Measurements from ENCODE around the gene SLC4A2.

SLC4A2 gene

GRCh38 chr7:151065516-151065915 is 6.1 kb downstream of the SLC4A2 start:
- no peak for DNase-seq

GRCh38 chr7:151066273-151066974 is 7.0 kb downstream of the SLC4A2 start:
- no peak for DNase-seq

DNA sequence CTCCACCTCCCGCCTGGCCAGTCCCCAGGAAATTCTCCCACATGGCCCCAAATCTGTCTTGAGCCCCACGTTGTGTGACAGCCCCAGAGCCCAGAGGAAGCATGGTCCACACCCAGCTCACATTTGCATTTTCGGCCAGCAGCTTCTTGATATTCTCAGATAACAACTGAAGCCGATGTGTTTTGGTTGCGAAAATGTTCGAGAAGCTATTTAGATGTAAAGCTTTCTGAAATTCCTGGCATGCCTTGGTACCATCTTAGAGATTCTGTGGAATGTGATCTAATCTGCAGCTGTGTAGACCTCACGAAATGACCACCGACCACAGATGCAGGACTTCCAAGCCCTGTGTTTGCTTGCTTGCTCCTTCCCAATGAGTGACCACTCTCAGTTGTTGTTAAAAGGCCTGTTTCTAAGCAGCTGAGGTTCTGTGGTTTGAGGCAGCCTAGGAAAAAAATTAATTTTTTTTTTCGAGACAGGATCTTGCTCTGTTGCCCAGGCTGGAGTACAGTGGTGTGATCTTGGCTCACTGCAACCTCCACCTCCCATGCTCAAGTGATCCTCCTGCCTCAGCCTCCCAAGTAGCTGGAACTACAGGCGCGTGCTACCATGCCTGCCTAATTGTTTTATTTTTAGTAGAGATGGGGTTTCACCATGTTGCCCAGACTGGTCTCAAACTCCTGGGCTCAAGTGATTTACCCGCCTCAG is 8.8 kb downstream of the SLC4A2 start:
- no peak for DNase-seq

GRCh38 chr7:151069841-151070573 is 10.6 kb downstream of the SLC4A2 start:
- no peak for DNase-seq

DNA sequence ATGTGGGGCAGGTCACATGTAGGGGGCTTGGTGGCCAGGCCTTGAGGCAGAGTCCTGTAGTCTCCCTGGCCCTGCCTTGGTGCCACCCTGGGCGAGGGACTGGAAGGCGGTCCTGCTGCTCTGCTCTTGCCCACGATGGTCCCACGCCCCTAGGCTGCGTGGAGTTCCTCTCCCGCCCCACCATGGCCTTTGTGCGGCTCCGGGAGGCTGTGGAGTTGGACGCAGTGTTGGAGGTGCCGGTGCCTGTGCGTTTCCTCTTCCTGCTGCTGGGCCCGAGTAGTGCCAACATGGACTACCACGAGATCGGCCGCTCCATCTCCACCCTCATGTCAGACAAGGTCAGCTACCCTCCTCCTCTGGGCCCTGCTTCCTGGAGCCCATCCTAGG is 11.2 kb downstream of the SLC4A2 start:
- no peak for DNase-seq

GRCh38 chr7:151071032-151071866 is 11.9 kb downstream of the SLC4A2 start:
- no peak for DNase-seq

GRCh38 chr7:151073990-151074389 is 14.6 kb downstream of the SLC4A2 start:
- DNase-seq: no peak

GRCh38 chr7:151074817-151075661 is 15.7 kb downstream of the SLC4A2 start:
- no peak for DNase-seq

DNA sequence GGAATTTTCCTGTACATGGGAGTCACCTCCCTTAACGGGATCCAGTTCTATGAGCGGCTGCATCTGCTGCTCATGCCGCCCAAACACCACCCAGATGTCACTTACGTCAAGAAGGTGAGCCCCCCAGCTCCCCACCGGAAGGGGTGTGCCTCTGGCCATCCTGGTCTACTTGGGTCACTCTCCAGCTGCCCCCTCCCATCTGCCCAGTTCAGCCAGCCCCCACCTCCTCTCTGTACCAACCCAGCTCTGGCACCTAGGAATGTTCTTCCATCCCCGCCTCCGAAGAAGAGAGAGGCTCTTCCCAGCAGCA is 16.2 kb downstream of the SLC4A2 start:
- DNase-seq: no peak

- no peak for DNase-seq
Measured at GRCh38 chr7:151075978-151076426, 16.6 kb downstream of the SLC4A2 start.

DNA sequence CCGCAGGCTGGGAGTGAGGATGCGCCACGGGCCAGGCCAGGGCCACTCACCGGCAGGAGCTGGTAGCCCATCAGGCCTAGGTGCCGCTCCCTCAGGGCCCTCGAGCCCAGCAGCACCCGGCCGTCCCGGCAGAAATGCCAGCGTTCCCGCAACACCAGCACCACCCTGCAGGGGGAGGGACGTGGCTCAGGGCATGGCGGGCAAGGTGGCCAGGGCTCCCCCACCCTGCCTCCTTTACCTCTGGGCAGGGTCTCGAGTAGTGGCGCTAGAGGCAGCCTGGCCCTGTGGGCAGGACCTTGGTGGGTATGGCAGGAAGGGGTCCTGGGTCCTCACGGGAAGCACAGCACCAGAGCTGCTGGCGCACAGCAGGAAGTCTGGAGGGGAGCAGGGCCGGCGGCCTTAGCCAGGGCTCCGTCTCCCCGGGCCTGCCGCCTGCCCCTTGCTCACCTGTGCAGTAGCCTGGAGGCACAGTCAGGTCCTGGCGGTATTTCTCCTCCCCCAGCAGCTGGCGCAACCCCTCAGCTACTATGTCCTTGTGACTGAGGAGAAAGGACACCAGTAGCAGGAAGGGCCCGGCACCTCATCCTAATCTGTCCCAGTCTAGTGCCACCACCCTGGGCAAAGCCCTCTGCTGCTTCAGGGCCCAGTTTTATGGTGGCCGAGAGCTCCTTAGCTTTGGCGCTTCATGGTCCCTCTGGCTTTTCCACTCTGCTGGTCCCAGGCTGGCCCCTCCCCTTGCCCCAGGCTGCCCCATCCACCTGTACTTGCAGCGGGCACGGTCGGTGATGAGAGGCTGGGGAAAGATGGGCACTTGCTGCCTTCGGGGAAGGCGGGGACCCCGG is 17.7 kb downstream of the SLC4A2 start:
- peak; percentile 37 for DNase-seq

GRCh38 chr7:151077705-151078232 is 18.4 kb downstream of the SLC4A2 start:
- DNase-seq: no peak

DNA sequence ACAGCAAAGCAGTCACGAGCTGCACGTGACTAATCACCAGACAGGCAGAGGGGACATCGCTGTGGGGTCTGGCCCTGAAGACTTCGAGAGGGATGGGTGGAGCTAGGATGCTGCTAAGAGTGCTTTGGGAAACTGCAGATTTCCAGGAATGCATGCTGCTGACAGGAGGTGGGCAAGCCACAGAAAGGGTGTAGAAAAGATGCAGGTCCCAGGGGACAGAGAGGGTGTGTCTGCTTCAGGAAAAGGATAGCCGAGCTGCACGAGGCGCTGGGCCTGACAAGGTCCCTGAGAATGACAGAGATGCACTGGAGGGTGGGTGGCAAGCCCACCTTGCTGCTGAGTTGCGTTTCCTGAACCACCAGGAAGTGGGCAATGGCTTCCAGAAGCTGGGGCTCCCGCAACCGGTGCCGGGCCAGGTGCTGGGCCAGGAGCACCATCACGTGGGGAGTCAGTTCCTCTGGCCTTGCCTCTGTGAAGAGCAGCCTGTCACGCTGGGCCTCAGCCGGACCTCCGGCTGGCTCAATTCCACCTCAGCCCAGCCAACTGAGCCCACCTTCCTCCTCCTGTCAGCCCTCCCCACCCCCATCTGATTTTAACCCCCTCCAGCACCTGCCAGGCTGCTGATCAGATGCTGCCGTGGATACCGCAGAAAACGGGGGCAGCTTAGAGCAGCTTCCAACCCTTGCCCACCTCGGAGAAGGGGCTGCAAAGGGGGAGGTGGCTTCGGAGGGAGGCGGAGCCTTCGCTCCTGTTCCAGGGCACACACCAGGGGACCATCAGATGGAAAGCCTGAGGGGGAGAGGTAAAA is 19.0 kb downstream of the SLC4A2 start:
- peak; percentile 49 for DNase-seq

GRCh38 chr7:151079199-151079910 is 20.0 kb downstream of the SLC4A2 start:
- no peak for DNase-seq

DNA sequence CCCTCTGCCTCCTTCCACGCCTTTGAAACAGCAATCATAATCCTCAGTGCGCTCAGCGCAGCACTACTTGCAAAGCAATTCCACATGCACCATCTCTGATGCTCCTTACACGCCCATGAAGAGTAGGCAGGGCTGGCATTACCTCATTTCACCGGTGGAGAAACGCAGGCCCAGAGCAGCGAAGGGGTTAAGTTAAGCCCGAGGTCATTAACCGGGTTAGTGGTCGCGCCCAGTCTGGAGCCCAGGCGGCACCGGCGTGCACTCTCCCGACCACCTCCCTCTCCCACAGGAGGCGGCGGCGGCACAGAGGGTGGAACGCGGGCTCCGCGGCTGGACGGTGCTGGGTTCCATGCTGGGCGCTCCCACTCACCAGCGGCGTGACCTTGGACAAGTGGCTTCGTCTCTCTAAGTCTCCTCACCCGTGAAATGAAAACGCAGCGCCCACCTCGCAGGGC is 20.7 kb downstream of the SLC4A2 start:
- peak; percentile 50 for DNase-seq

DNA sequence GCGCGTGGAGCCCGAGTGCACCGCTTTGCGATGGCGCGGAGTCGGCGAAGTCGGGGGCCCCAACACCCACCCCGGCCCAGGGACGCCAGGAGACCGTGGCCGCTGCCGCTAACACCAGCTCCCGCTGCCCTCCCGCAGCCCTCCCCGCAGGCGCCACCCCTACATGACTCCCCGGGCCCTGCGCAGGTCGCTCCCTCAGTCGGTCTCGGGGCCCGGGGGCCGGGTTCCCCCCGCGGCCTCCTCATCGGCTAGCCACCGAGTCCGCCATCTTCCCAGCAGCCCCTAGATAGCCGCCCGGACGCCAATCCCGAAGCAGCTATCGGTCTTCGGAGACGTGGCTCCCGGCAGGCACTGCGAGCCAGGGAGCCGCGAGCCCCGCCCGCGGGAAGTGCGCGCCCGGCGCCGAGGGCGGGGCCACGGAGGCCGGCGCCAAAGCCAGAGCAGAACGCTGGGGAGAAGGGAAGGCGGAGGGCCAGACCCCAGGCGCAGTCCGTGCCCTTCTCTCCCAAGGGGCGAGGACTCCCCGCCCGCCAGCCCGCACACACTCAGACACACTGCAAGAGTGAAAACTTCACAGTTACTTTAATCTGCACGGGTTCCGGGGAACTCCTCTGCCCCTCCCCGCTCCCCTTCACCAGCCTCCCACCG is 21.3 kb downstream of the SLC4A2 start, which contains the start of gene FASTK:
TSS of gene FASTK (minus strand) at position 288 of the 648 bp plus-strand sequence. CDS start at position 245, 43 bp downstream.
- DNase-seq: peak; percentile 95

GRCh38 chr7:151081170-151082101 is 22.0 kb downstream of the SLC4A2 start:
- DNase-seq: peak; percentile 64

Measured in NCI-H82 (cell line).